ENCODE results near the gene DNAJB9. TPM values are rescaled to one million over a fixed set of nuclear protein-coding genes. Genes with fewer than 3 reads are reported as not detected.

DNAJB9 gene
- total and polyA plus RNA-seq, 9 of the 15 experiments (the other 6 are each of a cell fraction or from before 2014, with no cell fraction given) = 4.3 to 34.2 (median 9.6) TPM

- in situ Hi-C loops (cut with MboI) = no loop called here
- Histone ChIP-seq H3K4me3 (no peak overlapping the region), H4K20me1 (replicated peaks; ENCODE audit: control insufficient read depth, insufficient read depth, low read length) (no peaks in the 10 kb centered on the region), H3K4me1 (replicated peaks in 1 of 2; ENCODE audit: control insufficient read depth in 2 of 2, insufficient read depth in 2 of 2, low read length in 2 of 2) (no peaks in the 10 kb centered on the region), H3K9ac (ENCODE audit: insufficient read depth in 1 of 2, low read depth in 2 of 2, low read length in 2 of 2) (no peak overlapping the region), H3K36me3 (ENCODE audit: control insufficient read depth, insufficient read depth, low read length) (no peaks in the 10 kb centered on the region), H3K27me3 (ENCODE audit: control insufficient read depth in 2 of 2, insufficient read depth in 2 of 2, low read length in 2 of 2) (peaks cover 0 to 6% of the 10 kb centered on the region in 2 experiments; a peak in 2 of 5 replicates), H3K9me3 (replicated peaks; ENCODE audit: control insufficient read depth, insufficient read depth, low read depth, low read length) (no peaks in the 10 kb centered on the region), H3K4me2 (ENCODE audit: insufficient read depth, low read length) (no peak overlapping the region), H3K79me2 (ENCODE audit: control insufficient read depth, insufficient read depth, low read length) (no peaks in the 10 kb centered on the region), H3K27ac (ENCODE audit: extremely low read depth, low read depth, low read length) (no peak overlapping the region), H2AFZ (ENCODE audit: low read depth, low read length) (no peak overlapping the region), H3K9me1 (ENCODE audit: control insufficient read depth, insufficient read depth, low read length) (no peaks in the 10 kb centered on the region)
- WGBS (ENCODE audit: insufficient coverage, low coverage, missing lambda C conversion rate) = 2% methylated on average over 3 of the region's 3 CpGs
- ATAC-seq (no peak), FAIRE-seq (no peak), DNase-seq (ENCODE audit: extremely low read depth in 1 of 4, low spot score in 3 of 4) (no peak)
- intact Hi-C loops (cut with micrococcal nuclease) = loop anchor here (10.0 kb wide), 1 partner anchor 187 kb away; no protein-coding TSS in a partner anchor
- no TSS peak for BruUV-seq (replicated peaks)
- POLR2A ChIA-PET = interaction anchor here (0.8 kb wide), 1 partner anchor 242 kb away, joined by 3 read pairs; no protein-coding TSS in a partner anchor
- CTCF ChIA-PET (ENCODE audit: low intra/inter-chr PET ratio) = no interaction called here
- TF ChIP-seq FOXA1 (IDR thresholded peaks at IDR 0.05; ENCODE audit: borderline replicate concordance) (no peak), SRF (CRISPR knock-in tag; IDR thresholded peaks at IDR 0.05) (no peak), HMG20B (CRISPR knock-in tag; IDR thresholded peaks at IDR 0.05) (no peak), ERF (CRISPR knock-in tag; IDR thresholded peaks at IDR 0.05) (no peak), ZEB2 (IDR thresholded peaks at IDR 0.05) (no peak), ZNF174 (CRISPR knock-in tag; IDR thresholded peaks at IDR 0.05) (no peak), ETV1 (tag; conservative IDR thresholded peaks at IDR 0.05; ENCODE audit: low read depth) (no peak), PYGO2 (tag; IDR thresholded peaks at IDR 0.05) (no peak), ZNF695 (CRISPR knock-in tag; IDR thresholded peaks at IDR 0.05) (no peak), ZNF311 (CRISPR knock-in tag; IDR thresholded peaks at IDR 0.05) (no peak), SAP30 (IDR thresholded peaks at IDR 0.05; ENCODE audit: borderline replicate concordance, insufficient read depth, low read depth, low read length, poor library complexity, severe bottlenecking) (no peak)
- TF ChIP-seq, protein P1, sequence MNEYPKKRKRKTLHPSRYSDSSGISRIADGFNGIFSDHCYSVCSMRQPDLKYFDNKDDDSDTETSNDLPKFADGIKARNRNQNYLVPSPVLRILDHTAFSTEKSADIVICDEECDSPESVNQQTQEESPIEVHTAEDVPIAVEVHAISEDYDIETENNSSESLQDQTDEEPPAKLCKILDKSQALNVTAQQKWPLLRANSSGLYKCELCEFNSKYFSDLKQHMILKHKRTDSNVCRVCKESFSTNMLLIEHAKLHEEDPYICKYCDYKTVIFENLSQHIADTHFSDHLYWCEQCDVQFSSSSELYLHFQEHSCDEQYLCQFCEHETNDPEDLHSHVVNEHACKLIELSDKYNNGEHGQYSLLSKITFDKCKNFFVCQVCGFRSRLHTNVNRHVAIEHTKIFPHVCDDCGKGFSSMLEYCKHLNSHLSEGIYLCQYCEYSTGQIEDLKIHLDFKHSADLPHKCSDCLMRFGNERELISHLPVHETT (CRISPR knock-in tag; conservative IDR thresholded peaks at IDR 0.05 in 1 of 2, IDR thresholded peaks at IDR 0.05 in 1 of 2) = no peak
Observed at GRCh38 chr7:108618056-108618455, 48.4 kb downstream of the DNAJB9 start.

Measured in K562 (cell line).